ENCODE data around the gene RGS3. TPM values are rescaled to one million over a fixed set of nuclear protein-coding genes. Genes with fewer than 3 reads are reported as not detected.

Gene RGS3
- total RNA-seq, 1 donor from 2014 or later = 92.5 TPM

DNA sequence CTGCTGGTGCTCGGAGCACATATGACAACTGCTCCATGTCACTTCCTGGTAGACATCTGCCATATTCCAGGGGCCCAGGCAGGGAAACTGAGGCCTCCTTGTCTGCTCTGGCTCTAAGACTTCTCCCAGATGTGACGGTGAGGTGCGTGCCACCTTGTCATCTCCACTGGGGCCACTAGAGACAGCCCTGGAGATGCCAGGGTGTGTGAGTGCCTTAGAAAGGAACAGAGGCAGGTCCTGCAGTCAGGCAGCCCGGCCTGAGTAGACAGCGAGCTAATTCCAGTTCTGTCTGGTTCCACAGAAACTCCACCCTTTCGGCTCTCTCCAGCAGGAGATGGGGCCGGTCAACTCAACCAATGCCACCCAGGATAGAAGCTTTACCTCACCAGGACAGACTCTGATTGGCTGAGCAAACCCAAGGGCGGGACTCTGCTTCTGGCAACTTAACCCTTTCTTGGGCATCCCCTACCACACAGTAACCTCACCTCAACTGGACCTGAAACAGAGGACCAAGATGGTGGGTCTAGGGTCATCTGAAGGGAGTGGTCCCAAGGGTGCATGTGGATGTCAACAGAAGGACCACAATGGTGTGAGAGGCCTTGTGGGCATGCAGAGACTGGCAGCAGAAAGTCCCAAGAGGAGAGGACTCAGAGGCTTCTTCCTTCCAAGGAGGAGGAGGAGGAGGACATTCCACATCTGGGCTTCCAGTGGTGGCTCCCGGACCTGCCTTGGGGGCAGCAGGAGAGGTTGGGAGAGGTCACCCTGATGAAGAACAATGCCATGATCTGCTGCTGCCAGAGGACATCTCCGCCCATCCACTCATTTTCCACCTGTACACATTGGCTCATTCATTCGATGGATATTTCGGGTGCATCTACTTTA lies 77.7 kb downstream of the RGS3 start:
- H4K20me1 ChIP-seq (ENCODE audit: insufficient read depth, low read length) = no peaks in the 10 kb centered on the region
- H3K36me3 ChIP-seq (ENCODE audit: insufficient read depth, low read length) = no peaks in the 10 kb centered on the region
- Mint-ChIP-seq H3K27ac (ENCODE audit: unreplicated experiment) (no peak overlapping the region), H3K27me3 (ENCODE audit: low read depth, unreplicated experiment) (peaks cover 38% of the 10 kb centered on the region), H3K4me3 (ENCODE audit: unreplicated experiment) (no peak overlapping the region), H3K4me1 (ENCODE audit: low read depth, unreplicated experiment) (peaks cover 14% of the 10 kb centered on the region), H3K36me3 (ENCODE audit: low read depth, unreplicated experiment) (peaks cover 5% of the 10 kb centered on the region), H3K9me3 (ENCODE audit: unreplicated experiment) (peaks cover 5% of the 10 kb centered on the region)
- no peaks in the 10 kb centered on the region for H3K79me2 ChIP-seq (ENCODE audit: insufficient read depth, low read length)
- no peak overlapping the region for H3K4me2 ChIP-seq (ENCODE audit: low read length)
- H3K9ac ChIP-seq (ENCODE audit: low read length) = peak overlapping the region; percentile 29
- no peak for TF ChIP-seq EZH2 (IDR thresholded peaks at IDR 0.05; ENCODE audit: insufficient read depth, low read length)
- TF ChIP-seq, protein P1, sequence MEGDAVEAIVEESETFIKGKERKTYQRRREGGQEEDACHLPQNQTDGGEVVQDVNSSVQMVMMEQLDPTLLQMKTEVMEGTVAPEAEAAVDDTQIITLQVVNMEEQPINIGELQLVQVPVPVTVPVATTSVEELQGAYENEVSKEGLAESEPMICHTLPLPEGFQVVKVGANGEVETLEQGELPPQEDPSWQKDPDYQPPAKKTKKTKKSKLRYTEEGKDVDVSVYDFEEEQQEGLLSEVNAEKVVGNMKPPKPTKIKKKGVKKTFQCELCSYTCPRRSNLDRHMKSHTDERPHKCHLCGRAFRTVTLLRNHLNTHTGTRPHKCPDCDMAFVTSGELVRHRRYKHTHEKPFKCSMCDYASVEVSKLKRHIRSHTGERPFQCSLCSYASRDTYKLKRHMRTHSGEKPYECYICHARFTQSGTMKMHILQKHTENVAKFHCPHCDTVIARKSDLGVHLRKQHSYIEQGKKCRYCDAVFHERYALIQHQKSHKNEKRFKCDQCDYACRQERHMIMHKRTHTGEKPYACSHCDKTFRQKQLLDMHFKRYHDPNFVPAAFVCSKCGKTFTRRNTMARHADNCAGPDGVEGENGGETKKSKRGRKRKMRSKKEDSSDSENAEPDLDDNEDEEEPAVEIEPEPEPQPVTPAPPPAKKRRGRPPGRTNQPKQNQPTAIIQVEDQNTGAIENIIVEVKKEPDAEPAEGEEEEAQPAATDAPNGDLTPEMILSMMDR (IDR thresholded peaks at IDR 0.05; ENCODE audit: insufficient read depth, low read depth, low read length) = no peak
- no peak overlapping the region for H3K27ac ChIP-seq (ENCODE audit: low read depth, low read length)
- no peak overlapping the region for H3K4me3 ChIP-seq (ENCODE audit: insufficient read depth, low read depth, low read length)
- no peaks in the 10 kb centered on the region for H3K4me1 ChIP-seq (ENCODE audit: insufficient read depth, low read length)
- H2AFZ ChIP-seq (ENCODE audit: low read depth, low read length) = no peak overlapping the region
- DNase-seq (ENCODE audit: low read depth) (peak; percentile 45), FAIRE-seq (no peak)
- no peaks in the 10 kb centered on the region for H3K9me3 ChIP-seq (ENCODE audit: insufficient read depth, low read depth, low read length)
- no peaks in the 10 kb centered on the region for H3K27me3 ChIP-seq (ENCODE audit: insufficient read depth, low read length)

DNA sequence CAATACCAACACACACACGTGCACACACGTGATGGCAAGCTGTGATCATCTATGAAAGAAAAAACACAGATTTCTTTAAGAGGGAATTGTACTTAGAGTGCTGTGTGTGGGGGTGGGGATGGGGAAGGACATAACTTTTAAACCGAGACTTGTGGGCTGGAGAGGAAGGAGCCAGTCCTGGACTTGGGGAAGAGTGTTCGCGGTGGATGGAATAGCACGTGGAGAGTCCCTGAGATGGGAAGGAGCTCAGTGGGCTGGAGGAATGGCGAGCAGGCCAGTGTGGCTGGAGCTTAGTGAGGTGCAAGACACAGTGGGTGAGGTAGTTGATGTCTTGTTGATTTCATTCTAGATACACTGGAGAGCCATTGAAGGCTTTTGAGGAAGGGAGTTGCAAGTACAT lies 78.5 kb downstream of the RGS3 start:
- no peak overlapping the region for H3K27ac Mint-ChIP-seq (ENCODE audit: unreplicated experiment)
- peaks cover 5% of the 10 kb centered on the region for H3K36me3 Mint-ChIP-seq (ENCODE audit: low read depth, unreplicated experiment)
- no peak overlapping the region for H3K4me3 ChIP-seq (ENCODE audit: insufficient read depth, low read depth, low read length)
- H3K27me3 ChIP-seq (ENCODE audit: insufficient read depth, low read length) = no peaks in the 10 kb centered on the region
- no peak overlapping the region for H3K27ac ChIP-seq (ENCODE audit: low read depth, low read length)
- peaks cover 9% of the 10 kb centered on the region for H3K4me1 Mint-ChIP-seq (ENCODE audit: low read depth, unreplicated experiment)
- H3K9me3 Mint-ChIP-seq (ENCODE audit: unreplicated experiment) = peaks cover 5% of the 10 kb centered on the region
- no peak overlapping the region for H3K4me3 Mint-ChIP-seq (ENCODE audit: unreplicated experiment)
- no peak for FAIRE-seq
- H4K20me1 ChIP-seq (ENCODE audit: insufficient read depth, low read length) = no peaks in the 10 kb centered on the region
- H3K4me1 ChIP-seq (ENCODE audit: insufficient read depth, low read length) = no peaks in the 10 kb centered on the region
- H3K9me3 ChIP-seq (ENCODE audit: insufficient read depth, low read depth, low read length) = no peaks in the 10 kb centered on the region
- H2AFZ ChIP-seq (ENCODE audit: low read depth, low read length) = no peak overlapping the region
- TF ChIP-seq, protein P1 (IDR thresholded peaks at IDR 0.05; ENCODE audit: insufficient read depth, low read depth, low read length) = no peak
- TF ChIP-seq EZH2 (IDR thresholded peaks at IDR 0.05; ENCODE audit: insufficient read depth, low read length) = no peak
- H3K79me2 ChIP-seq (ENCODE audit: insufficient read depth, low read length) = no peaks in the 10 kb centered on the region
- H3K9ac ChIP-seq (ENCODE audit: low read length) = no peak overlapping the region
- H3K36me3 ChIP-seq (ENCODE audit: insufficient read depth, low read length) = no peaks in the 10 kb centered on the region
- peaks cover 38% of the 10 kb centered on the region for H3K27me3 Mint-ChIP-seq (ENCODE audit: low read depth, unreplicated experiment)
- no peak for DNase-seq (ENCODE audit: low read depth)
- no peak overlapping the region for H3K4me2 ChIP-seq (ENCODE audit: low read length)

DNA sequence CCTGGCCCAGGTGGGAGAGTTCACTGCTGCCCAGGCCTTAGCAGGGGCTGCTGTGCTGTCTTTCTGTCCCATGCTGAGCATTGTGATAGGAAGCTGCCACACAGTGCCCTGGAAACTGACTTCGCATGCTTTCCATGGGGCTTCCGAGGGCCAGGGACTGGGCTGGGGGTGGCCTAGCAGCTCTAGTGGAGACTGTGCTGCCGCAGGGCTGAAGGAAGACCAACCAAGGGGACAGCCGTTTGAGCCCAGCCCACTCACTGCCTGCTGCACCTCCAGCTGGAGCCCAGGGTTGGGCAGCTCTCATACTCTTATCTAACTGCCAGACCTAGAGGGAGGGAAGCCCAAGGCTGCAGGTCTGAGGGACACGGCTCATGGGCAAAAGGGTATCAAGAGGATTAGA lies 79.2 kb downstream of the RGS3 start:
- Histone ChIP-seq H3K79me2 (ENCODE audit: insufficient read depth, low read length) (no peaks in the 10 kb centered on the region), H3K27ac (ENCODE audit: low read depth, low read length) (no peak overlapping the region), H3K27me3 (ENCODE audit: insufficient read depth, low read length) (no peaks in the 10 kb centered on the region), H2AFZ (ENCODE audit: low read depth, low read length) (no peak overlapping the region), H3K9ac (ENCODE audit: low read length) (no peak overlapping the region), H3K4me3 (ENCODE audit: insufficient read depth, low read depth, low read length) (no peak overlapping the region), H3K4me2 (ENCODE audit: low read length) (no peak overlapping the region), H4K20me1 (ENCODE audit: insufficient read depth, low read length) (no peaks in the 10 kb centered on the region), H3K9me3 (ENCODE audit: insufficient read depth, low read depth, low read length) (no peaks in the 10 kb centered on the region), H3K4me1 (ENCODE audit: insufficient read depth, low read length) (no peaks in the 10 kb centered on the region), H3K36me3 (ENCODE audit: insufficient read depth, low read length) (no peaks in the 10 kb centered on the region)
- TF ChIP-seq, protein P1 (IDR thresholded peaks at IDR 0.05; ENCODE audit: insufficient read depth, low read depth, low read length) = no peak
- TF ChIP-seq EZH2 (IDR thresholded peaks at IDR 0.05; ENCODE audit: insufficient read depth, low read length) = no peak
- FAIRE-seq (no peak), DNase-seq (ENCODE audit: low read depth) (no peak)
- peaks cover 5% of the 10 kb centered on the region for H3K36me3 Mint-ChIP-seq (ENCODE audit: low read depth, unreplicated experiment)
- H3K27ac Mint-ChIP-seq (ENCODE audit: unreplicated experiment) = no peak overlapping the region
- H3K9me3 Mint-ChIP-seq (ENCODE audit: unreplicated experiment) = peaks cover 5% of the 10 kb centered on the region
- H3K27me3 Mint-ChIP-seq (ENCODE audit: low read depth, unreplicated experiment) = peaks cover 33% of the 10 kb centered on the region
- no peak overlapping the region for H3K4me3 Mint-ChIP-seq (ENCODE audit: unreplicated experiment)
- peaks cover 6% of the 10 kb centered on the region for H3K4me1 Mint-ChIP-seq (ENCODE audit: low read depth, unreplicated experiment)

Measured in astrocyte (in vitro differentiated cells and primary cell).